AG09309 (cell line): Measurements from ENCODE around the gene TASP1.

Source experiments
- DNase-seq: peaks from one replicate; pipeline ENCODE4 v3.0.0-alpha.2; 2010; ENCODE audit warnings: low read depth
- H3K4me3 ChIP-seq: 2 replicates; pipeline ENCODE4 v1.5.1; 2011; ENCODE audit warnings: mild to moderate bottlenecking, low read depth, low read length, moderate library complexity; ENCODE audit not compliant: control insufficient read depth
- CTCF ChIP-seq: IDR thresholded peaks from 2 replicates; pipeline ENCODE4 v1.5.1; 2011; ENCODE audit warnings: mild to moderate bottlenecking, low read depth, low read length, inconsistent platforms; ENCODE audit not compliant: insufficient read depth, control insufficient read depth; ENCODE audit errors: missing control alignments

The TASP1 gene

GRCh38 chr20:13436530-13436929 lies 202.2 kb downstream of the TASP1 start:
- H3K4me3 ChIP-seq: no peak overlapping the region
- no peak for DNase-seq
- no peak for TF ChIP-seq CTCF

- no peak for DNase-seq
- TF ChIP-seq CTCF: no peak
- no peak overlapping the region for H3K4me3 ChIP-seq
These were observed 206.6 kb downstream of the TASP1 start for GRCh38 chr20:13432126-13432525.

GRCh38 chr20:13430346-13431002 lies 208.3 kb downstream of the TASP1 start:
- DNase-seq: no peak
- H3K4me3 ChIP-seq: no peak overlapping the region
- no peak for TF ChIP-seq CTCF

- DNase-seq: no peak
- TF ChIP-seq CTCF: no peak
- H3K4me3 ChIP-seq: no peak overlapping the region
These were observed 210.0 kb downstream of the TASP1 start for GRCh38 chr20:13428684-13429083.

- no peak for TF ChIP-seq CTCF
- H3K4me3 ChIP-seq: no peak overlapping the region
- DNase-seq: peak; percentile 38
These were observed 211.9 kb downstream of the TASP1 start for GRCh38 chr20:13426870-13427269.

- no peak for DNase-seq
These were observed 213.2 kb downstream of the TASP1 start for GRCh38 chr20:13425381-13426135.

More at GRCh38 chr20:13425381-13426135, 213.2 kb downstream of the TASP1 start:
- no peak overlapping the region for H3K4me3 ChIP-seq
- no peak for TF ChIP-seq CTCF
